Right atrium auricular region (tissue), 2 donors: ENCODE data around the gene ZFY. TPM values are rescaled to one million over a fixed set of nuclear protein-coding genes. Genes with fewer than 3 reads are reported as not detected.
"Not testable (repeated sequence)": the region's sequence is repeated elsewhere in the genome, so short reads cannot be mapped to it uniquely, and the experiment has no call there.

Experiments used
- DNase-seq: peaks from one replicate; pipeline ENCODE4 v3.0.0-alpha.2; 2019; ENCODE audit warnings: low spot score
- H3K27ac ChIP-seq, 2 donors: fragments of 200-600 bp; sonication (generic); 1 replicate in 1 of 2; 2 replicates in 1 of 2; pipeline ENCODE4 v1.5.1; 2016 to 2019
- H3K27me3 ChIP-seq, 2 donors: fragments of 200-600 bp; sonication (generic); one replicate each; pipeline versions ENCODE4 v1.5.1 to v1.6.0; 2017 to 2019
- H3K36me3 ChIP-seq: fragments of 200-600 bp; sonication (generic); one replicate; pipeline ENCODE4 v1.5.1; 2016
- H3K4me1 ChIP-seq, 2 donors: fragments of 200-600 bp; sonication (generic); one replicate each; pipeline versions ENCODE4 v1.5.1 to v1.6.0; 2017 to 2019
- H3K4me3 ChIP-seq, 2 donors: fragments of 200-600 bp; sonication (generic); 1 replicate in 1 of 2; 2 replicates in 1 of 2; pipeline ENCODE4 v1.5.1; 2017 to 2019; ENCODE audit warnings: mild to moderate bottlenecking in 1 of 2, moderate library complexity in 1 of 2
- H3K9me3 ChIP-seq, 2 donors: fragments of 200-600 bp; sonication (generic); one replicate each; pipeline ENCODE4 v1.5.1; 2019
- CTCF ChIP-seq, 2 donors: fragments of 200-600 bp; sonication (generic); IDR thresholded peaks; one replicate each; pipeline ENCODE4 v1.5.1; 2019; ENCODE audit warnings: antibody characterized with exemption in 2 of 2
- total RNA-seq, 2 donors: library from RNA; depleted of rRNA; stranded (reverse); fragments of >200 nt; gene quantifications; one replicate each; pipeline ENCODE4 v1.1.0, GENCODE V29; 2016

ZFY gene
- total RNA-seq, 2 donors from 2014 or later: not detected

GRCh38 chrY:2973110-2973751 lies 38.0 kb downstream of the ZFY start:
- no peak for DNase-seq
- Histone ChIP-seq H3K36me3 (no peaks in the 10 kb centered on the region), H3K27ac (no peak overlapping the region), H3K4me3 (no peak overlapping the region), H3K9me3 (no peaks in the 10 kb centered on the region), H3K4me1 (no peaks in the 10 kb centered on the region), H3K27me3 (no peaks in the 10 kb centered on the region)
- no peak for TF ChIP-seq CTCF (IDR thresholded peaks at IDR 0.05)

GRCh38 chrY:2979283-2979682 lies 44.1 kb downstream of the ZFY start:
- no peaks in the 10 kb centered on the region for H3K36me3 ChIP-seq
- DNase-seq: no peak

GRCh38 chrY:2984491-2984890 lies 49.3 kb downstream of the ZFY start:
- DNase-seq: no peak
- no peak for TF ChIP-seq CTCF (IDR thresholded peaks at IDR 0.05)
- Histone ChIP-seq H3K4me1 (no peaks in the 10 kb centered on the region), H3K9me3 (no peaks in the 10 kb centered on the region), H3K27ac (no peak overlapping the region), H3K36me3 (no peaks in the 10 kb centered on the region), H3K27me3 (no peaks in the 10 kb centered on the region), H3K4me3 (no peak overlapping the region)

More at GRCh38 chrY:2979283-2979682, 44.1 kb downstream of the ZFY start:
- no peak for TF ChIP-seq CTCF (IDR thresholded peaks at IDR 0.05)
- H3K27ac ChIP-seq: no peak overlapping the region
- H3K9me3 ChIP-seq: no peaks in the 10 kb centered on the region
- H3K4me3 ChIP-seq: no peak overlapping the region
- no peaks in the 10 kb centered on the region for H3K27me3 ChIP-seq
- no peaks in the 10 kb centered on the region for H3K4me1 ChIP-seq

GRCh38 chrY:2987178-2987577 lies 52.0 kb downstream of the ZFY start:
- not testable (repeated sequence) for H3K4me1 ChIP-seq, H3K4me3 ChIP-seq, DNase-seq, H3K27ac ChIP-seq, H3K27me3 ChIP-seq, H3K36me3 ChIP-seq, H3K9me3 ChIP-seq

- DNase-seq, H3K27ac ChIP-seq, H3K27me3 ChIP-seq, H3K4me1 ChIP-seq, H3K9me3 ChIP-seq, H3K4me3 ChIP-seq, H3K36me3 ChIP-seq: not testable (repeated sequence)
Observed at GRCh38 chrY:2997369-2997768, 62.2 kb downstream of the ZFY start.

GRCh38 chrY:3002190-3002589 lies 67.0 kb downstream of the ZFY start:
- H3K27ac ChIP-seq: no peak overlapping the region
- no peak overlapping the region for H3K4me3 ChIP-seq
- H3K4me1 ChIP-seq: no peaks in the 10 kb centered on the region
- H3K27me3 ChIP-seq: no peaks in the 10 kb centered on the region
- no peak for DNase-seq
- no peaks in the 10 kb centered on the region for H3K9me3 ChIP-seq
- TF ChIP-seq CTCF (IDR thresholded peaks at IDR 0.05): no peak
- no peaks in the 10 kb centered on the region for H3K36me3 ChIP-seq
